Osteoblast (primary cell): ENCODE results near the gene PGLYRP1. TPM values are rescaled to one million over a fixed set of nuclear protein-coding genes. Genes with fewer than 3 reads are reported as not detected.

Experiments used
- DNase-seq: peaks from one replicate; pipeline ENCODE4 v3.0.0; 2011; ENCODE audit warnings: low spot score, mixed read lengths; ENCODE audit not compliant: insufficient read length; ENCODE audit errors: missing footprints
- H2AFZ ChIP-seq: 2 replicates; pipeline ENCODE4 v1.6.0; 2011; ENCODE audit warnings: mild to moderate bottlenecking, low read length
- H3K27ac ChIP-seq: 2 replicates; pipeline ENCODE4 v1.5.1; 2011; ENCODE audit warnings: mild to moderate bottlenecking, low read depth, low read length, moderate library complexity
- H3K27me3 ChIP-seq: 2 replicates; pipeline ENCODE4 v1.6.0; 2012; ENCODE audit warnings: mild to moderate bottlenecking, control low read depth, inconsistent platforms, low read length, moderate library complexity; ENCODE audit not compliant: insufficient read depth
- H3K36me3 ChIP-seq: 2 replicates; pipeline ENCODE4 v1.5.1; 2011; ENCODE audit warnings: mild to moderate bottlenecking, low read length, control low read depth, moderate library complexity; ENCODE audit not compliant: insufficient read depth
- H3K4me1 ChIP-seq: 2 replicates; pipeline ENCODE4 v1.5.1; 2011; ENCODE audit warnings: mild to moderate bottlenecking, low read length, control low read depth, moderate library complexity; ENCODE audit not compliant: insufficient read depth
- H3K4me2 ChIP-seq: 2 replicates; pipeline ENCODE4 v1.6.0; 2011; ENCODE audit warnings: mild to moderate bottlenecking, low read length; ENCODE audit not compliant: insufficient read depth
- H3K4me3 ChIP-seq: fragments of 200-600 bp; sonication (generic); 3 replicates; pipeline ENCODE4 v1.5.1; 2012; ENCODE audit warnings: mild to moderate bottlenecking, low read length, inconsistent platforms; ENCODE audit not compliant: insufficient read depth
- H3K79me2 ChIP-seq: 2 replicates; pipeline ENCODE4 v1.6.0; 2012; ENCODE audit warnings: mild to moderate bottlenecking, low read length, control low read depth, inconsistent platforms; ENCODE audit not compliant: insufficient read depth
- H3K9me3 ChIP-seq: 2 replicates; pipeline ENCODE4 v1.5.1; 2011; ENCODE audit warnings: low read depth, low read length, control low read depth
- H4K20me1 ChIP-seq: 2 replicates; pipeline ENCODE4 v1.6.0; 2012; ENCODE audit warnings: mild to moderate bottlenecking, low read length, control low read depth; ENCODE audit not compliant: insufficient read depth
- CTCF ChIP-seq: IDR thresholded peaks from 2 replicates; pipeline ENCODE4 v1.5.1; 2011; ENCODE audit warnings: mild to moderate bottlenecking, low read depth, low read length, moderate library complexity; ENCODE audit errors: extremely low read depth
- total RNA-seq: library from RNA; depleted of rRNA; stranded (reverse); fragments of >200 nt; gene quantifications from 2 replicates; pipeline ENCODE4 v1.2.3, GENCODE V29; 2012

Gene PGLYRP1
- total RNA-seq, 1 donor: not detected

- H3K9me3 ChIP-seq: no peaks in the 10 kb centered on the region
- H3K27ac ChIP-seq: no peak overlapping the region
- H3K79me2 ChIP-seq: peaks cover 19% of the 10 kb centered on the region
- H3K4me1 ChIP-seq: peaks cover 24% of the 10 kb centered on the region
- TF ChIP-seq CTCF: no peak
- H2AFZ ChIP-seq: no peak overlapping the region
- no peak for DNase-seq
- no peak overlapping the region for H3K4me2 ChIP-seq
- no peaks in the 10 kb centered on the region for H3K27me3 ChIP-seq
- H4K20me1 ChIP-seq: peaks cover 18% of the 10 kb centered on the region
- peaks cover 4% of the 10 kb centered on the region for H3K36me3 ChIP-seq
- H3K4me3 ChIP-seq: no peak overlapping the region
Measured at GRCh38 chr19:45996933-45997332, 25.9 kb downstream of the PGLYRP1 start.

GRCh38 chr19:45995715-45996385 is 27.0 kb downstream of the PGLYRP1 start:
- peaks cover 4% of the 10 kb centered on the region for H3K36me3 ChIP-seq

GRCh38 chr19:45994998-45995714 is 27.7 kb downstream of the PGLYRP1 start, which contains the start of gene CCDC61:
TSS of gene CCDC61 (plus strand) at chr19:45995467. CDS start at chr19:46003019, 7,552 bp downstream.
- Histone ChIP-seq H3K4me1 (peaks cover 19% of the 10 kb centered on the region), H3K4me3 (peak within 1 kb of the TSS; percentile 83), H3K36me3 (peaks cover 4% of the 10 kb centered on the region), H4K20me1 (peaks cover 18% of the 10 kb centered on the region), H3K27me3 (no peaks in the 10 kb centered on the region), H2AFZ (peak within 1 kb of the TSS; percentile 87), H3K79me2 (peaks cover 19% of the 10 kb centered on the region), H3K4me2 (peak within 1 kb of the TSS; percentile 82), H3K9me3 (no peaks in the 10 kb centered on the region), H3K27ac (peak within 1 kb of the TSS; percentile 72)
- TF ChIP-seq CTCF: no peak
- peak; percentile 99 for DNase-seq

More at GRCh38 chr19:45995715-45996385, 27.0 kb downstream of the PGLYRP1 start:
- H2AFZ ChIP-seq: peak overlapping the region; percentile 87
- H3K4me2 ChIP-seq: peak overlapping the region; percentile 82
- TF ChIP-seq CTCF: no peak
- H3K79me2 ChIP-seq: peaks cover 19% of the 10 kb centered on the region
- no peak for DNase-seq
- peak overlapping the region; percentile 72 for H3K27ac ChIP-seq
- H3K4me1 ChIP-seq: peaks cover 24% of the 10 kb centered on the region
- peak overlapping the region; percentile 83 for H3K4me3 ChIP-seq
- no peaks in the 10 kb centered on the region for H3K9me3 ChIP-seq
- H4K20me1 ChIP-seq: peaks cover 18% of the 10 kb centered on the region
- no peaks in the 10 kb centered on the region for H3K27me3 ChIP-seq

GRCh38 chr19:45994456-45994997 is 28.3 kb downstream of the PGLYRP1 start:
- H4K20me1 ChIP-seq: peaks cover 15% of the 10 kb centered on the region
- TF ChIP-seq CTCF: no peak
- H3K27ac ChIP-seq: peak overlapping the region; percentile 49

More at GRCh38 chr19:45994456-45994997, 28.3 kb downstream of the PGLYRP1 start:
- H3K79me2 ChIP-seq: peaks cover 19% of the 10 kb centered on the region
- peak overlapping the region; percentile 82 for H3K4me2 ChIP-seq
- H2AFZ ChIP-seq: peak overlapping the region; percentile 86
- H3K4me1 ChIP-seq: peaks cover 14% of the 10 kb centered on the region
- no peak for DNase-seq
- no peaks in the 10 kb centered on the region for H3K9me3 ChIP-seq
- H3K36me3 ChIP-seq: peaks cover 4% of the 10 kb centered on the region
- peaks cover 3% of the 10 kb centered on the region for H3K27me3 ChIP-seq
- peak overlapping the region; percentile 83 for H3K4me3 ChIP-seq
